C4-2B (cell line): ENCODE results near the gene SUCO.

ENCODE experiments used
- ZFX ChIP-seq: fragments of 450-650 bp; IDR thresholded peaks from 2 replicates; pipeline ENCODE4 v1.6.1; 2017
- TF ChIP-seq, protein P1 (sequence below): fragments of 450-650 bp; conservative IDR thresholded peaks from 2 replicates; pipeline ENCODE4 v1.5.1; 2017; ENCODE audit warnings: mild to moderate bottlenecking

DNA sequence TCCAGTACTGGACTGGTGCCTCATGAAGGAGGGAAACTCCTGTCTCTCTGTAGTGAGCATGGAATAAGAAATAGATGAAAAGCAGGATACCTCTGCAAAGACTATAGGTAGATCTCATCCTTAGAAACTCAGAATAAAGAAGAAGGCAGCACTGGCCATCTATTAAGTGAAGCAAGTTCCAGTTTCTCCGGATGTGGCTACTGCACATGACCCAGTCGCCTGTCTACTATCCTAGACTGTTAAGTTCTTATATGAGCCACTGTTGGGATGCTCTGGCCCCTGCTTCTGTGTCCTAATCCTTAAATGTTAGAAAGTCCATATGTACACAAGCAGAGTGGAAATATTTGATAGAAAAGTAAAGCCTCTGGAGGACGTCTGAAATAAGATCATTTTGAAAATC is 128.2 kb downstream of the SUCO start:
- TF ChIP-seq, protein P1, sequence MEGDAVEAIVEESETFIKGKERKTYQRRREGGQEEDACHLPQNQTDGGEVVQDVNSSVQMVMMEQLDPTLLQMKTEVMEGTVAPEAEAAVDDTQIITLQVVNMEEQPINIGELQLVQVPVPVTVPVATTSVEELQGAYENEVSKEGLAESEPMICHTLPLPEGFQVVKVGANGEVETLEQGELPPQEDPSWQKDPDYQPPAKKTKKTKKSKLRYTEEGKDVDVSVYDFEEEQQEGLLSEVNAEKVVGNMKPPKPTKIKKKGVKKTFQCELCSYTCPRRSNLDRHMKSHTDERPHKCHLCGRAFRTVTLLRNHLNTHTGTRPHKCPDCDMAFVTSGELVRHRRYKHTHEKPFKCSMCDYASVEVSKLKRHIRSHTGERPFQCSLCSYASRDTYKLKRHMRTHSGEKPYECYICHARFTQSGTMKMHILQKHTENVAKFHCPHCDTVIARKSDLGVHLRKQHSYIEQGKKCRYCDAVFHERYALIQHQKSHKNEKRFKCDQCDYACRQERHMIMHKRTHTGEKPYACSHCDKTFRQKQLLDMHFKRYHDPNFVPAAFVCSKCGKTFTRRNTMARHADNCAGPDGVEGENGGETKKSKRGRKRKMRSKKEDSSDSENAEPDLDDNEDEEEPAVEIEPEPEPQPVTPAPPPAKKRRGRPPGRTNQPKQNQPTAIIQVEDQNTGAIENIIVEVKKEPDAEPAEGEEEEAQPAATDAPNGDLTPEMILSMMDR, result no peak
- TF ChIP-seq ZFX, result no peak
